Heart left ventricle (tissue), 16 donors: ENCODE measurements around the gene FMOD. TPM values are rescaled to one million over a fixed set of nuclear protein-coding genes. Genes with fewer than 3 reads are reported as not detected.

Source experiments
- ATAC-seq, 4 donors: fragments of 200-7000 bp; cut with Tn5 transposase; one replicate each; pipeline ENCODE4 v1.9.1; 2020 to 2022; ENCODE audit warnings: moderate library complexity in 4 of 4, mild to moderate bottlenecking in 3 of 4, moderate number of reproducible peaks in 1 of 4
- DNase-seq, 5 donors: peaks; one replicate each; pipeline ENCODE4 v3.0.0-alpha.2; 2020
- H3K27ac ChIP-seq, 12 donors: fragments of 200-600 bp; sonication (generic) in 4 of 12; one replicate each; pipeline versions ENCODE4 v1.5.0 to v1.8.0; 2016 to 2022; ENCODE audit warnings: mild to moderate bottlenecking in 2 of 12
- H3K27me3 ChIP-seq, 9 donors: fragments of 200-600 bp; sonication (generic) in 2 of 9; one replicate each; pipeline versions ENCODE4 v1.5.1 to v1.8.0; 2016 to 2022; ENCODE audit warnings: mild to moderate bottlenecking in 3 of 9
- H3K36me3 ChIP-seq, 9 donors: fragments of 200-600 bp; sonication (generic) in 2 of 9; one replicate each; pipeline versions ENCODE4 v1.5.0 to v1.8.0; 2018 to 2022; ENCODE audit warnings: mild to moderate bottlenecking in 2 of 9
- H3K4me1 ChIP-seq, 12 donors: fragments of 200-600 bp; sonication (generic) in 4 of 12; one replicate each; pipeline versions ENCODE4 v1.5.0 to v1.8.0; 2016 to 2022; ENCODE audit warnings: mild to moderate bottlenecking in 3 of 12
- H3K4me3 ChIP-seq, 12 donors: fragments of 200-600 bp; sonication (generic) in 4 of 12; one replicate each; pipeline versions ENCODE4 v1.5.0 to v1.8.0; 2017 to 2022; ENCODE audit warnings: mild to moderate bottlenecking in 9 of 12, moderate library complexity in 4 of 12
- H3K9me3 ChIP-seq, 12 donors: fragments of 200-600 bp; sonication (generic) in 4 of 12; one replicate each; pipeline versions ENCODE4 v1.5.0 to v1.8.0; 2016 to 2022; ENCODE audit warnings: mild to moderate bottlenecking in 1 of 12
- CTCF ChIP-seq, 12 donors: fragments of 200-600 bp; sonication (generic) in 4 of 12; IDR thresholded peaks; one replicate each; pipeline versions ENCODE4 v1.5.0 to v1.8.0; 2018 to 2022; ENCODE audit warnings: antibody characterized with exemption in 12 of 12, mild to moderate bottlenecking in 5 of 12
- POLR2A ChIP-seq, 2 donors: fragments of 450-650 bp; IDR thresholded peaks; one replicate each; pipeline ENCODE4 v1.6.1; 2017; ENCODE audit warnings: antibody characterized with exemption in 2 of 2, mild to moderate bottlenecking in 2 of 2, moderate library complexity in 2 of 2
- WGBS, 4 donors: extraction: QIAGEN DNeasy Blood & Tissue Kit in 2 of 4; methylation state at CpG; one replicate each; pipeline versions ENCODE4 v1.1.5 to v1.1.7; 2013 to 2018; 5-methylcytosine and 5-hydroxymethylcytosine counted together
- intact Hi-C, 10 donors: fragments of 100-400 bp; cut with DNase I; formaldehyde crosslinking; loops; one replicate each; pipeline versions ENCODE4 v1.11.1 to v1.14.2; 2022
- polyA plus RNA-seq, 2 donors: library from polyadenylated mRNA; stranded (reverse); fragments of 200-250 nt; gene quantifications; one replicate each; pipeline ENCODE4 v1.2.3, GENCODE V29; 2013
- total RNA-seq, 9 donors: library from RNA; depleted of rRNA in 2 of 9; stranded (reverse); fragments of >200 nt in 2 of 9; fragmentation: NEBNext Ultra II Directional in 3 of 9; extraction: Animal tissue kit (Norgen Biotek cat#: 25700) in 3 of 9; gene quantifications; one replicate each; pipeline versions ENCODE4 v1.1.0 to v1.2.4, GENCODE V29; 2016 to 2023
- donor health status: ischemic (EF 13 %, LVEDD 7.1; RV severe dilation, severe dysfunction).
- donor health status: healthy with polysubstance abuse.
- donor health status: DM: no; HTN: yes; CAD: no.
- donor health status: DM: no; HTN: no; CAD: no.
- donor health status: ischemic (EF 25% LVEDD 6.9; RV normal size, moderate dysfunction).
- donor health status: ischemic (EF 25% LVEDD 5.7; RV mildly dilated, moderate dysfunction).
- donor health status: healthy.
- donor health status: DM: yes; HTN: yes; CAD: no.
- donor health status: ischemic (EF 35%, LVEDD 5.7; RV mildly dilated, moderate dysfunction).
- donor health status: nonischemic (EF 11% LVEDD 7.7; RV severe dilation, severe dysfunction).
- donor health status: DM: yes; HTN: yes; CAD: no.
- donor health status: PGD.
- donor health status: ischemic (EF 29% LVEDD 5.4; RV normal size, mild dysfunction).
- donor health status: nonischemic (EF 23%, LVEDD 6.1; RV moderate dilation, normal function).

Gene FMOD
- total and polyA plus RNA-seq, 11 donors, result 3.0 to 33.2 (median 8.1) TPM

DNA sequence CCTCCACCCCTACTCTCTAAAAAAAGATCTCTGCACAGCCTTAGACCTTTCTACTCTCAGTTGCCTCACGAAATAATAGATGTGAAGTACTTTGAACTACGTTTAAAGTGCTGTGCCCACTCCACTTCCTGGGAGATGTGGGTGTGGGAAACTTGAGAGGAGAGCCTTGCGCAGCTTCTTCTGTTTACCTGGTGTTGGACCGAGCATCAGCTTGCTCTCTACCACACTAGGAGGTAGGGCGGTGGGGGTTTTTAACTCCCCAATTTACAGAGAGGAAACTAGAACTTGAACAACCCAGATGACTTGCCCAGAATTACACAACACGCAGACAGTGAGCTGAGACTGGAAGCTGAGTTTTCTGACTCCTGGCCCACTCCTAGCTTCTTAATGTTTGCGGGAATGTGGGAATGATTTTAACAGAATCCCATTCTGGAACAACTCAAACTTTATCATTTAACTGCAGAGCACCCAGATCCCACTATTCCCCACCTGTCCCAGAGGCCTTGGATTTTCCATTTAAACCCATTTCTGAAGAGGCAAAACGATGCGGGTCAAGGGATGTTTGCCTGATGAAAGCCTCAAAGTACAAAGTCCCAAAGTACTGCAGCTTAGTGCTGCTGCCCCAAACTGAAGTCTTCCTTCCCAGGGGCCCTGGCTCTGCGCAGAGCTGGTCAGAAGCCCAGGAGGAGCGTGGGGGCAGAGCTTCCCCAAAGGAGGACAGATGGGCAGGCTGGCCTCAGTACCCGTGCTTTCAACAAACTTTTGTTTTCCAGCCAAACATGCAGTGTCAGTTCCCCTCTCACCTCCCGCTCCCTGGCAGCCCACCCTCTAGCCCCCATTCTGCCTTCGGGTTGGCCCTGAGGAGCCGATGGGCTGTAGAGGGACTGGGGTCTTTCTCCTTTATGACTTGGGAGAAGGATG lies 26.6 kb downstream of the FMOD start:
- H3K36me3 ChIP-seq, result no peaks in the 10 kb centered on the region
- H3K27me3 ChIP-seq, result no peaks in the 10 kb centered on the region
- H3K27ac ChIP-seq, result peak overlapping the region; percentile 82 to 99 (median 94)
- DNase-seq, result peak in 3 of 5 donors; percentile 33 to 54 (median 42)
- ATAC-seq, result no peak
- H3K9me3 ChIP-seq, result no peaks in the 10 kb centered on the region
- H3K4me3 ChIP-seq, result no peak overlapping the region
- H3K4me1 ChIP-seq, result peaks cover 7 to 87% (median 78%) of the 10 kb centered on the region in 12 donors
- intact Hi-C loops, result no loop called here
- no peak for TF ChIP-seq CTCF (IDR thresholded peaks at IDR 0.05)
- TF ChIP-seq POLR2A (IDR thresholded peaks at IDR 0.05), result no peak
- WGBS, 4 donors, result 75 to 77% (median 77%) methylated on average over 15 of the region's 15 CpGs

DNA sequence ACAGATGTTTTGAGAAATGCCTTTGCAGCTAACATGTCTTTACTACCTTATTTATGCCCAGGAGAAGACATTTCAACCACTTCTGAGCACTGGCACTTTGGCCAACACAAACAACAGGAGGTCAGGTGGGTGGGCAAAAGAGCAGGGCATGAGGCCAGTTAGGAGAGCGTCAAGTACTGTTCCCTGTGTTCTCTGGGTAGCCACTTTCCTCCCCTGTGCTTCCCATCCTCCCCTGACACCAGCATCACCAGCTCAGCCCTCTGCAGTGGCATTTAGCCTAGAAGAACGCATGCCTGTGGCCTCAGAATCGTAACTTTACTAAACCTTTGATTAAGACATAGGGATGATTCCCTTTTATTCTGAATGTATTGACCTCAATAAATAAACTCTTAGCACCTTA lies 27.3 kb downstream of the FMOD start:
- Histone ChIP-seq H3K36me3 (no peaks in the 10 kb centered on the region), H3K27me3 (no peaks in the 10 kb centered on the region), H3K9me3 (no peaks in the 10 kb centered on the region), H3K4me1 (peaks cover 7 to 84% (median 78%) of the 10 kb centered on the region in 12 donors), H3K27ac (peak overlapping the region; percentile 81 to 99 (median 94)), H3K4me3 (no peak overlapping the region)
- intact Hi-C loops, result no loop called here
- WGBS, 4 donors, result 71 to 84% (median 77%) methylated on average over 3 of the region's 3 CpGs
- ATAC-seq, result no peak
- DNase-seq, result no peak
- no peak for TF ChIP-seq CTCF (IDR thresholded peaks at IDR 0.05)
- TF ChIP-seq POLR2A (IDR thresholded peaks at IDR 0.05), result no peak

DNA sequence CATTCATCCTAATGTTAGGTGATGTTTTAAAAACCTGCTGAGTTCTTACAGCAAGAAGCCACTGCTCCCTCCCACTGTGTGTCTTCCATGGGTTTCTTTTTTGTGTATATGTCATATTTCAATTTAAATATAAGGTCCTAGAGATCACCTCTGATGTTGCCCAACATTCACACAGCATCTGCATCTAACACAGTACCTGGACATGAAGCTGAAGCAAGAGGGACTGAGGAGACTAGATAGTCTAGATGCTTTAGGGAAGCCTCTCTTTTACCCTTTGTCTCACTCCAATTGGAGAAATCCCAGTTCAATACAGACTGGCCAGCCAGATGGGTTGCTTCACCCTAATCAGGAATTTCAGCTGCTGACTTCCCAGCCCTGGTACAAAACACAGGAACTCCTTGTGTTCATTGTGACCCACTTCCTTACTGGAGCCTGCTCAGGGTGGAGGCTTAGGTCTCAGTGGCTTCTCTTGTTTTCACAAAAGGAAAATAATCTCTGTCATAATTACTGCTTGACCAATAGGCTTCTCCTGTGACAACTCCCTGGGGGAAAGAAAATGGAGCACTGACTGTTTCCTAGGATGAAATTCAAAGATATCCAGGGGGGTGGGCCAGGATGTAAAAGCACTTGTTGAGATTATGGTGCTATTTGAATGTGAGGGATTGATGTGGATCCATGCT lies 28.3 kb downstream of the FMOD start:
- peak in 1 of 2 donors; percentile 36 for TF ChIP-seq POLR2A (IDR thresholded peaks at IDR 0.05)
- no peak for TF ChIP-seq CTCF (IDR thresholded peaks at IDR 0.05)
- peak; percentile 38 to 67 (median 64) for ATAC-seq
- no peaks in the 10 kb centered on the region for H3K9me3 ChIP-seq
- H3K4me3 ChIP-seq, result no peak overlapping the region
- DNase-seq, result peak in 4 of 5 donors; percentile 46 to 73 (median 56)
- peaks cover 7 to 78% (median 73%) of the 10 kb centered on the region in 12 donors for H3K4me1 ChIP-seq
- H3K27me3 ChIP-seq, result no peaks in the 10 kb centered on the region
- H3K27ac ChIP-seq, result peak overlapping the region; percentile 81 to 99 (median 94)
- no peaks in the 10 kb centered on the region for H3K36me3 ChIP-seq
- intact Hi-C loops, result no loop called here
